ENCODE measurements around the gene TBC1D5.
"Not testable (repeated sequence)": the region's sequence is repeated elsewhere in the genome, so short reads cannot be mapped to it uniquely, and the experiment has no call there.

Gene TBC1D5

GRCh38 chr3:17640466-17640865 lies 102.0 kb downstream of the TBC1D5 start:
- no peak for DNase-seq

- no peak for DNase-seq
Measured at GRCh38 chr3:17639765-17640164, 102.7 kb downstream of the TBC1D5 start.

- no peak for DNase-seq
Measured at GRCh38 chr3:17639257-17639656, 103.2 kb downstream of the TBC1D5 start.

GRCh38 chr3:17638356-17638755 lies 104.1 kb downstream of the TBC1D5 start:
- DNase-seq, result no peak

- not testable (repeated sequence) for DNase-seq
Measured at GRCh38 chr3:17635675-17636074, 106.8 kb downstream of the TBC1D5 start.

- no peak for DNase-seq
Measured at GRCh38 chr3:17634964-17635363, 107.5 kb downstream of the TBC1D5 start.

GRCh38 chr3:17634201-17634600 lies 108.2 kb downstream of the TBC1D5 start:
- DNase-seq, result no peak

GRCh38 chr3:17632401-17633100 lies 109.9 kb downstream of the TBC1D5 start:
- DNase-seq, result peak; percentile 54

GRCh38 chr3:17631609-17632008 lies 110.8 kb downstream of the TBC1D5 start:
- no peak for DNase-seq

- no peak for DNase-seq
Measured at GRCh38 chr3:17629400-17629799, 113.0 kb downstream of the TBC1D5 start.

- no peak for DNase-seq
Measured at GRCh38 chr3:17626395-17626794, 116.0 kb downstream of the TBC1D5 start.

GRCh38 chr3:17625133-17625532 lies 117.3 kb downstream of the TBC1D5 start:
- DNase-seq, result no peak

GRCh38 chr3:17623464-17623863 lies 119.0 kb downstream of the TBC1D5 start:
- DNase-seq, result no peak

- DNase-seq, result no peak
Measured at GRCh38 chr3:17619968-17620367, 122.5 kb downstream of the TBC1D5 start.

GRCh38 chr3:17613017-17613416 lies 129.4 kb downstream of the TBC1D5 start:
- DNase-seq, result not testable (repeated sequence)

GRCh38 chr3:17607905-17608304 lies 134.5 kb downstream of the TBC1D5 start:
- DNase-seq, result no peak

- DNase-seq, result no peak
Measured at GRCh38 chr3:17605934-17606333, 136.5 kb downstream of the TBC1D5 start.

- DNase-seq, result no peak
Measured at GRCh38 chr3:17605032-17605431, 137.4 kb downstream of the TBC1D5 start.

GRCh38 chr3:17602126-17602525 lies 140.3 kb downstream of the TBC1D5 start:
- no peak for DNase-seq

GRCh38 chr3:17592956-17593355 lies 149.5 kb downstream of the TBC1D5 start:
- no peak for DNase-seq

- DNase-seq, result no peak
Measured at GRCh38 chr3:17590465-17590864, 152.0 kb downstream of the TBC1D5 start.

GRCh38 chr3:17589888-17590287 lies 152.5 kb downstream of the TBC1D5 start:
- no peak for DNase-seq

GRCh38 chr3:17588422-17588821 lies 154.0 kb downstream of the TBC1D5 start:
- DNase-seq, result no peak

- DNase-seq, result no peak
Measured at GRCh38 chr3:17585394-17586325, 156.8 kb downstream of the TBC1D5 start.

Measured in islet precursor cell (in vitro differentiated cells).